ENCODE results near the gene CRNN. TPM values are rescaled to one million over a fixed set of nuclear protein-coding genes. Genes with fewer than 3 reads are reported as not detected.

Gene CRNN
- total and polyA plus RNA-seq, 8 donors: 0.89 to 209 (median 3.1) TPM; not detected in 5

DNA sequence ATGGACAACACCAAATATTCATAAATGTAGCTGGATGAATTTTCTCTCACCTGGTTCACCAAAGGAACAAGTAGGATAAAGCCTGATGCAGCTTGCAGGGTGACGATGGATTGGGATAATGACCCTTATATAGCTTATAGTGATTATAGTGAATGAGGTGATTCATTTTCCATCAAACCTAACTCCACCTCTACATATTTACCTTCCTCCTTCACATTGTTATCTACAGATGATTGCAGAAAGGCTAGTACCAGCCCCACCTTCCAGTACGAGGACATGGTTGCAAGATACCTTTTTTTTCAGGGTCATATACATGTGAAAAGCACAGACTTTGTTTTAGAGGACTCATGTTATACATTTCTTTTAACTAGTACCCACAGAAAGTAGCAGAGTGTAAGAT lies 54.2 kb downstream of the CRNN start, which contains the start of gene FLG2:
FLG2 (minus strand) TSS at position 101 of the 400 bp plus-strand sequence. CDS start 1,122 bp downstream, outside the sequence.
- H3K9me3 ChIP-seq: no peaks in the 10 kb centered on the region
- no peak within 1 kb of the TSS for H3K4me3 ChIP-seq
- H3K36me3 ChIP-seq: no peaks in the 10 kb centered on the region
- intact Hi-C loops (cut with DNase I; ENCODE audit: low total_unique reads): no loop called here
- WGBS, 5 donors: 31 to 56% (median 43%) methylated on average over 2 of the region's 2 CpGs
- no peaks in the 10 kb centered on the region for H3K4me1 ChIP-seq
- DNase-seq: no peak
- H3K27me3 ChIP-seq: no peaks in the 10 kb centered on the region
- TF ChIP-seq EP300 (IDR thresholded peaks at IDR 0.05) (no peak), CTCF (IDR thresholded peaks at IDR 0.05) (no peak), POLR2AphosphoS5 (IDR thresholded peaks at IDR 0.05) (no peak), POLR2A (IDR thresholded peaks at IDR 0.05) (no peak)
- no peak within 1 kb of the TSS for H3K27ac ChIP-seq

Small RNA genes lying within 50 kb of the gene (small RNA-seq; reads per million reads assigned to genes)
- gene HMGN3P1: 0 reads per million in 4 donors

Other genes with a start within 250 kb of the CRNN start
- gene HRNR, start 190.1 kb downstream of the CRNN start, total RNA-seq: under 1 TPM in 1 of 5 donors, not detected in 4; 0.45 TPM
- not detected for gene HRNR, start 190.1 kb downstream of the CRNN start, polyA plus RNA-seq
- 1 to 10 TPM in 1 of 5 donors, under 1 TPM in 1, not detected in 3; under 0.01 to 2.7 TPM for gene FLG, start 89.0 kb downstream of the CRNN start, total RNA-seq
- under 1 TPM in 1 of 3 donors, not detected in 2; 0.05 TPM for gene FLG, start 89.0 kb downstream of the CRNN start, polyA plus RNA-seq
- gene FLG2, start 54.3 kb downstream of the CRNN start, total RNA-seq: under 1 TPM in 1 of 5 donors, not detected in 4; 0.37 TPM
- under 1 TPM in 2 of 3 donors, not detected in 1; 0.03 to 0.15 TPM for gene FLG2, start 54.3 kb downstream of the CRNN start, polyA plus RNA-seq
- gene LCE5A, start 96.5 kb upstream of the CRNN start, total RNA-seq: not detected
- gene LCE5A, start 96.5 kb upstream of the CRNN start, polyA plus RNA-seq: not detected
- not detected for gene CRCT1, start 100.2 kb upstream of the CRNN start, total RNA-seq
- 10 to 100 TPM in 1 of 3 donors, not detected in 2; 89.8 TPM for gene CRCT1, start 100.2 kb upstream of the CRNN start, polyA plus RNA-seq
- not detected for gene LCE3E, start 152.5 kb upstream of the CRNN start, total RNA-seq
- gene LCE3E, start 152.5 kb upstream of the CRNN start, polyA plus RNA-seq: under 1 TPM in 1 of 3 donors, not detected in 2; 0.65 TPM
- gene LCE3D, start 166.3 kb upstream of the CRNN start, total RNA-seq: not detected
- under 1 TPM in 1 of 3 donors, not detected in 2; 0.98 TPM for gene LCE3D, start 166.3 kb upstream of the CRNN start, polyA plus RNA-seq
- gene LCE3C, start 186.0 kb upstream of the CRNN start, total RNA-seq: not detected
- not detected for gene LCE3C, start 186.0 kb upstream of the CRNN start, polyA plus RNA-seq
- not detected for gene LCE3B, start 199.5 kb upstream of the CRNN start, total RNA-seq
- not detected for gene LCE3B, start 199.5 kb upstream of the CRNN start, polyA plus RNA-seq
- gene LCE3A, start 208.8 kb upstream of the CRNN start, total RNA-seq: not detected
- gene LCE3A, start 208.8 kb upstream of the CRNN start, polyA plus RNA-seq: not detected
- not detected for gene LCE2D, start 249.1 kb upstream of the CRNN start, total RNA-seq
- not detected for gene LCE2D, start 249.1 kb upstream of the CRNN start, polyA plus RNA-seq